Activated CD8-positive, alpha-beta memory T cell treated with anti-CD3 and anti-CD28 coated beads, Interleukin-2, amount 50 U/mL, for 1 hour (primary cell): ENCODE data around the gene KIF18B.

Experiments
- DNase-seq: peaks from one replicate; pipeline ENCODE4 v3.0.0-alpha.2; 2020; ENCODE audit errors: extremely low read depth

The KIF18B gene

DNA sequence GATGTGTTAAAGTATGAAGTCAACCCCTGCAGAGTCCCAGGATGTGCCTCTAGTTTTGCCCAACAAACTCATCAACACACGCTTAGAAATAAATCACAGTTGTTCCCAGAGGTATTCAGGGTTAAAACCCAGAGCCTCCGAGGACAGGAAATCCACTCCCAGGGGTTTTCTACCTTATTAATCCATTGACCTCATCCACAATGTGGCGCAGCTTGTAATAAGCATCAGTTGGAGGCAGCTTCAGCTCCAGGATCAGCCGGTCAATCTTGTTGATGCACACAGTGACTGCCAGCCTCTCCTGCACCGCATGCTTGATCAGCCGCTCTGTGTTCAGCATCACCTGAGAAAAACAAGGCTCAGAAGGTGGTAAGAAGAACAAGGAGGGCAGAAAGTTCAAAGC lies 71.8 kb downstream of the KIF18B start:
- DNase-seq, result no peak
